MCF 10A (cell line): ENCODE measurements around the gene F13A1. TPM values are rescaled to one million over a fixed set of nuclear protein-coding genes. Genes with fewer than 3 reads are reported as not detected.
A peak's percentile ranks its signal among the peaks of the same experiment; 100 is the strongest.

Source experiments
- BruUV-seq: library from RNA; stranded (reverse); fragments of 400-500 nt; replicated peaks from 2 replicates; lab custom pipeline; 2021; lab: Mats Ljungman, UMichigan
- CTCF ChIA-PET: fragments of 300-600 bp; sonication (Branson Sonifier 250); formaldehyde crosslinking; extraction: SDS; loops from one replicate; lab custom pipeline; 2021; ENCODE audit warnings: antibody characterized with exemption, inconsistent platforms; lab: Yijun Ruan, JAX
- POLR2A ChIA-PET: fragments of 300-600, 350-650 bp; sonication (Branson Sonifier 250); formaldehyde crosslinking; extraction: SDS; loops from one replicate; lab custom pipeline; 2020; ENCODE audit warnings: antibody characterized with exemption, inconsistent platforms; lab: Yijun Ruan, JAX
- DNase-seq: peaks from one replicate; pipeline ENCODE4 v3.0.0-alpha.2; 2018; ENCODE audit not compliant: unreplicated experiment
- H3K27ac Mint-ChIP-seq: one replicate; pipeline ENCODE4 v1.8.0; 2022; ENCODE audit warnings: mild to moderate bottlenecking, low read depth, mixed read lengths; ENCODE audit not compliant: unreplicated experiment
- H3K27me3 Mint-ChIP-seq: one replicate; pipeline ENCODE4 v1.8.0; 2022; ENCODE audit warnings: mixed read lengths; ENCODE audit not compliant: insufficient read depth, unreplicated experiment
- H3K36me3 Mint-ChIP-seq: one replicate; pipeline ENCODE4 v1.8.0; 2022; ENCODE audit warnings: mild to moderate bottlenecking, moderate library complexity, mixed read lengths; ENCODE audit not compliant: insufficient read depth, unreplicated experiment
- H3K4me1 Mint-ChIP-seq: one replicate; pipeline ENCODE4 v1.8.0; 2022; ENCODE audit warnings: mixed read lengths; ENCODE audit not compliant: insufficient read depth, unreplicated experiment
- H3K4me3 Mint-ChIP-seq: one replicate; pipeline ENCODE4 v1.8.0; 2022; ENCODE audit warnings: mild to moderate bottlenecking, moderate library complexity, mixed read lengths; ENCODE audit not compliant: unreplicated experiment
- H3K9me3 Mint-ChIP-seq: one replicate; pipeline ENCODE4 v1.8.0; 2022; ENCODE audit warnings: mixed read lengths; ENCODE audit not compliant: unreplicated experiment
- CTCF ChIP-seq: fragments of 200-600 bp; IDR thresholded peaks from one replicate; pipeline ENCODE4 v1.8.0; 2022; ENCODE audit warnings: antibody characterized with exemption, mild to moderate bottlenecking; ENCODE audit not compliant: unreplicated experiment
- intact Hi-C: fragments of 100-400 bp; cut with micrococcal nuclease; formaldehyde crosslinking; loops from 2 replicates; pipeline ENCODE4 v1.14.1; 2022
- total RNA-seq: library from RNA; stranded (reverse); gene quantifications from 2 replicates; pipeline ENCODE4 v1.2.3, GENCODE V29; 2022

Gene F13A1
- total RNA-seq, 1 experiment from 2014 or later, result 0.65 TPM

DNA sequence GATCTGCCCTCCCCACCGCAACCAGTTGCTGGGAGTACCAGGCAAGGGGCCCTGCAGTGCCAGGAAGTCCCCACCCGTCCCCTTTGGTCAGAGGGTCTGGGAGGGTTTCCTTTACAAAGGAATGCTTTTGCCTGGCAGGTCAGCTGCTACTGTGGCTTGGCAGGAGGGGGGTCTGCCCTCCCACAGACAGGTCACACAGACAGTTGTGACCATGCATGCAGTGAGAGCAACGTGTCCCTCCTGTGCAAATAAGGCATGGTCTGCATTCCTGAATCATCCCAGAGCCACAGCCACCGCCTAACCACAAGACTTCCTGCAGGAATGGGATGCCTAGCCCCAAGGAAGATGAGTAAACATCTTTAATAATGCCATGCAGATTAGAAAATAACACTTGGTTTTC lies 439 bp upstream of the F13A1 start:
- DNase-seq, result peak; percentile 10
- no peaks in the 10 kb centered on the region for H3K9me3 Mint-ChIP-seq
- H3K4me3 Mint-ChIP-seq, result no peak overlapping the region
- no peaks in the 10 kb centered on the region for H3K36me3 Mint-ChIP-seq
- H3K27ac Mint-ChIP-seq, result no peak overlapping the region
- no peaks in the 10 kb centered on the region for H3K4me1 Mint-ChIP-seq
- POLR2A ChIA-PET, result no interaction called here
- TF ChIP-seq CTCF, result no peak
- BruUV-seq, result no TSS peak
- CTCF ChIA-PET, result no interaction called here
- intact Hi-C loops, result no loop called here
- peaks cover 40% of the 10 kb centered on the region for H3K27me3 Mint-ChIP-seq

GRCh38 chr6:6317825-6318733 lies 2.4 kb downstream of the F13A1 start:
- POLR2A ChIA-PET, result interaction anchor here (0.8 kb wide), 1 partner anchor 838 kb away, joined by 3 read pairs; no protein-coding TSS in a partner anchor
- no peak overlapping the region for H3K27ac Mint-ChIP-seq
- CTCF ChIA-PET, result interaction anchor here (0.6 to 1.7 kb wide), 3 partner anchors 9 to 190 kb away, joined by 3 to 5 read pairs (median 4); no protein-coding TSS in a partner anchor
- BruUV-seq, result no TSS peak
- H3K4me1 Mint-ChIP-seq, result no peaks in the 10 kb centered on the region
- intact Hi-C loops, result no loop called here
- no peak overlapping the region for H3K4me3 Mint-ChIP-seq
- DNase-seq, result no peak
- no peaks in the 10 kb centered on the region for H3K9me3 Mint-ChIP-seq
- no peak for TF ChIP-seq CTCF
- no peaks in the 10 kb centered on the region for H3K36me3 Mint-ChIP-seq
- H3K27me3 Mint-ChIP-seq, result peaks cover 40% of the 10 kb centered on the region

GRCh38 chr6:6317386-6317785 lies 3.1 kb downstream of the F13A1 start:
- Mint-ChIP-seq H3K4me1 (no peaks in the 10 kb centered on the region), H3K27me3 (peaks cover 33% of the 10 kb centered on the region), H3K36me3 (no peaks in the 10 kb centered on the region), H3K9me3 (no peaks in the 10 kb centered on the region), H3K4me3 (no peak overlapping the region), H3K27ac (no peak overlapping the region)
- ChIA-PET POLR2A (interaction anchor here (0.8 kb wide), 1 partner anchor 837 kb away, joined by 3 read pairs; no protein-coding TSS in a partner anchor), CTCF (interaction anchor here (0.8 to 1.7 kb wide), 2 partner anchors 10 to 26 kb away, joined by 3 to 5 read pairs; no protein-coding TSS in a partner anchor)
- intact Hi-C loops, result no loop called here
- no peak for DNase-seq
- TF ChIP-seq CTCF, result no peak
- BruUV-seq, result no TSS peak

- no peak overlapping the region for H3K4me3 Mint-ChIP-seq
- H3K4me1 Mint-ChIP-seq, result no peaks in the 10 kb centered on the region
- no TSS peak for BruUV-seq
- H3K36me3 Mint-ChIP-seq, result no peaks in the 10 kb centered on the region
- POLR2A ChIA-PET, result no interaction called here
- DNase-seq, result peak; percentile 56
- CTCF ChIA-PET, result interaction anchor here (0.6 kb wide), 1 partner anchor 56 kb away, joined by 4 read pairs; no protein-coding TSS in a partner anchor
- H3K27ac Mint-ChIP-seq, result no peak overlapping the region
- H3K9me3 Mint-ChIP-seq, result no peaks in the 10 kb centered on the region
- peaks cover 21% of the 10 kb centered on the region for H3K27me3 Mint-ChIP-seq
- intact Hi-C loops, result loop anchor here (1.0 to 2.0 kb wide), 4 partner anchors 152 to 259 kb away; no protein-coding TSS in a partner anchor
- peak; percentile 85 for TF ChIP-seq CTCF
These were observed 4.8 kb downstream of the F13A1 start for GRCh38 chr6:6315660-6316059.
